Measurements from ENCODE around the gene TMEM182.

DNA sequence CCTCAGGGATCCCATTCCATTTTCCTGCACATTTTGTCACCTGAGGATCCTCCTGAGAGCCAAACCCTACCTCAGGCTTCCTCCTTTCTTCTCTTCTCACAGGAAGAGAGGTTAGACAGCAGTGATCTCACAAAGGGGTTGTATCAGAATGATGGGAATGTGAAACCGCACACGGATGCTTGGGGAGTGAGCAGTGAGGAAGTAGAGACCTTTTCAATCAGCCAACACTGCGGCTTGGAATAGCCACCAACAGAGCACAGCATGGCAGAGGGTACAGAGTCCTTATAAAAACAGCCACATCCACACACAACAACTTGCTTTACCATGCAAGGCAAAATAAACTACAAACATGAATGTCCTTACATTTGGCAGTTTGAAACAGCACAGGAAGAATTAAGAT lies 8.7 kb downstream of the TMEM182 start:
- TF ChIP-seq, protein P1, sequence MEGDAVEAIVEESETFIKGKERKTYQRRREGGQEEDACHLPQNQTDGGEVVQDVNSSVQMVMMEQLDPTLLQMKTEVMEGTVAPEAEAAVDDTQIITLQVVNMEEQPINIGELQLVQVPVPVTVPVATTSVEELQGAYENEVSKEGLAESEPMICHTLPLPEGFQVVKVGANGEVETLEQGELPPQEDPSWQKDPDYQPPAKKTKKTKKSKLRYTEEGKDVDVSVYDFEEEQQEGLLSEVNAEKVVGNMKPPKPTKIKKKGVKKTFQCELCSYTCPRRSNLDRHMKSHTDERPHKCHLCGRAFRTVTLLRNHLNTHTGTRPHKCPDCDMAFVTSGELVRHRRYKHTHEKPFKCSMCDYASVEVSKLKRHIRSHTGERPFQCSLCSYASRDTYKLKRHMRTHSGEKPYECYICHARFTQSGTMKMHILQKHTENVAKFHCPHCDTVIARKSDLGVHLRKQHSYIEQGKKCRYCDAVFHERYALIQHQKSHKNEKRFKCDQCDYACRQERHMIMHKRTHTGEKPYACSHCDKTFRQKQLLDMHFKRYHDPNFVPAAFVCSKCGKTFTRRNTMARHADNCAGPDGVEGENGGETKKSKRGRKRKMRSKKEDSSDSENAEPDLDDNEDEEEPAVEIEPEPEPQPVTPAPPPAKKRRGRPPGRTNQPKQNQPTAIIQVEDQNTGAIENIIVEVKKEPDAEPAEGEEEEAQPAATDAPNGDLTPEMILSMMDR (conservative IDR thresholded peaks at IDR 0.05; ENCODE audit: low read depth, low read length), result no peak
- no peak for TF ChIP-seq EZH2 (IDR thresholded peaks at IDR 0.05; ENCODE audit: borderline replicate concordance, low read depth, low read length, poor library complexity, severe bottlenecking)

All from A673 (cell line).